ENCODE measurements around the gene RBM39. TPM values are rescaled to one million over a fixed set of nuclear protein-coding genes. Genes with fewer than 3 reads are reported as not detected.
A peak's percentile ranks its signal among the peaks of the same experiment; 100 is the strongest.

The RBM39 gene
- polyA plus RNA-seq, 3 donors, result 89.5 to 209 (median 98.0) TPM

DNA sequence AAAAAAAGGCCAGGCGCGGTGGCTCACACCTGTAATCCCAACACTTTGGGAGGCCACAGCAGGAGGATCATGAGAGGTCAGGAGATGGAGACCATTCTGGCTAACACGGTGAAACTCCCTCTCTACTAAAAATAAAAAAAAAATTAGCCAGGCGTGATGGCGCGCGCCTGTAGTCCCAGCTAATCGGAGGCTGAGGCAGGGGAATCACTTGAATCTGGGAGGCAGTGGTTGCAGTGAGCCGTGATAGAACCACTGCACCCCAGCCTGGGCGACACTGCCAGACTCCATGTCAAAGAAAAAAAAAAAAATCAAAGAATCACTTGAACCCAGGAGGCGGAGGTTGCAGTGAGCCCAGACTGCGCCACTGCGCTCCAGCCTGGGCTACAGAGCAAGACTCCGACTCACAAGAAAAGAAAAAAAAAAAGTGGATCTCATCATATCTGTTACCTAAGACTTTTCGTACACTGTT, 4.2 kb downstream of the RBM39 start:
- no peaks in the 10 kb centered on the region for H3K9me3 ChIP-seq (replicated peaks in 1 of 2; ENCODE audit: control insufficient read depth in 1 of 2, insufficient read depth in 1 of 2, low read length in 2 of 2)
- no peak overlapping the region for H3K4me2 ChIP-seq (replicated peaks; ENCODE audit: extremely low read depth, low read length, poor library complexity, severe bottlenecking)
- Mint-ChIP-seq H3K4me3 (no peak overlapping the region), H3K27me3 (ENCODE audit: low read depth in 3 of 3) (no peaks in the 10 kb centered on the region), H3K4me1 (peaks cover 28% of the 10 kb centered on the region), H3K36me3 (peaks cover 57 to 81% of the 10 kb centered on the region in 2 donors), H3K27ac (peak overlapping the region in 1 of 7 donors; percentile 43), H3K9me3 (no peaks in the 10 kb centered on the region)
- DNase-seq, result no peak
- H3K4me1 ChIP-seq (ENCODE audit: control insufficient read depth in 1 of 2, insufficient read depth in 2 of 2, low read length in 2 of 2), result peaks cover 17 to 40% of the 10 kb centered on the region in 2 donors
- WGBS (ENCODE audit: insufficient coverage), result 98% methylated on average over 5 of the region's 15 CpGs
- no peak overlapping the region for H2AFZ ChIP-seq (ENCODE audit: insufficient read depth, low read depth, low read length, poor library complexity, severe bottlenecking)
- H3K79me2 ChIP-seq (ENCODE audit: insufficient read depth, low read length), result peaks cover 96% of the 10 kb centered on the region
- H3K27me3 ChIP-seq (ENCODE audit: control insufficient read depth in 2 of 2, insufficient read depth in 2 of 2, low read length in 2 of 2), result no peaks in the 10 kb centered on the region
- H3K4me3 ChIP-seq (replicated peaks in 1 of 3; ENCODE audit: low read depth in 2 of 3, low read length in 3 of 3), result no peak overlapping the region
- TF ChIP-seq, protein P1, sequence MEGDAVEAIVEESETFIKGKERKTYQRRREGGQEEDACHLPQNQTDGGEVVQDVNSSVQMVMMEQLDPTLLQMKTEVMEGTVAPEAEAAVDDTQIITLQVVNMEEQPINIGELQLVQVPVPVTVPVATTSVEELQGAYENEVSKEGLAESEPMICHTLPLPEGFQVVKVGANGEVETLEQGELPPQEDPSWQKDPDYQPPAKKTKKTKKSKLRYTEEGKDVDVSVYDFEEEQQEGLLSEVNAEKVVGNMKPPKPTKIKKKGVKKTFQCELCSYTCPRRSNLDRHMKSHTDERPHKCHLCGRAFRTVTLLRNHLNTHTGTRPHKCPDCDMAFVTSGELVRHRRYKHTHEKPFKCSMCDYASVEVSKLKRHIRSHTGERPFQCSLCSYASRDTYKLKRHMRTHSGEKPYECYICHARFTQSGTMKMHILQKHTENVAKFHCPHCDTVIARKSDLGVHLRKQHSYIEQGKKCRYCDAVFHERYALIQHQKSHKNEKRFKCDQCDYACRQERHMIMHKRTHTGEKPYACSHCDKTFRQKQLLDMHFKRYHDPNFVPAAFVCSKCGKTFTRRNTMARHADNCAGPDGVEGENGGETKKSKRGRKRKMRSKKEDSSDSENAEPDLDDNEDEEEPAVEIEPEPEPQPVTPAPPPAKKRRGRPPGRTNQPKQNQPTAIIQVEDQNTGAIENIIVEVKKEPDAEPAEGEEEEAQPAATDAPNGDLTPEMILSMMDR (IDR thresholded peaks at IDR 0.05), result no peak
- no peak overlapping the region for H3K27ac ChIP-seq (ENCODE audit: low read depth in 1 of 2, low read length in 2 of 2)
- peaks cover 86% of the 10 kb centered on the region for H4K20me1 ChIP-seq (ENCODE audit: insufficient read depth, low read length)
- peaks cover 76 to 78% of the 10 kb centered on the region in 2 donors for H3K36me3 ChIP-seq (replicated peaks in 1 of 2; ENCODE audit: control insufficient read depth in 1 of 2, insufficient read depth in 2 of 2, low read length in 2 of 2)
- intact Hi-C loops (cut with micrococcal nuclease), result loop anchor here in 1 of 2 donors (2.0 to 5.0 kb wide), 2 partner anchors 17 to 36 kb away; no protein-coding TSS in a partner anchor
- no peak overlapping the region for H3K9ac ChIP-seq (ENCODE audit: insufficient read depth, low read length, poor library complexity, severe bottlenecking)

DNA sequence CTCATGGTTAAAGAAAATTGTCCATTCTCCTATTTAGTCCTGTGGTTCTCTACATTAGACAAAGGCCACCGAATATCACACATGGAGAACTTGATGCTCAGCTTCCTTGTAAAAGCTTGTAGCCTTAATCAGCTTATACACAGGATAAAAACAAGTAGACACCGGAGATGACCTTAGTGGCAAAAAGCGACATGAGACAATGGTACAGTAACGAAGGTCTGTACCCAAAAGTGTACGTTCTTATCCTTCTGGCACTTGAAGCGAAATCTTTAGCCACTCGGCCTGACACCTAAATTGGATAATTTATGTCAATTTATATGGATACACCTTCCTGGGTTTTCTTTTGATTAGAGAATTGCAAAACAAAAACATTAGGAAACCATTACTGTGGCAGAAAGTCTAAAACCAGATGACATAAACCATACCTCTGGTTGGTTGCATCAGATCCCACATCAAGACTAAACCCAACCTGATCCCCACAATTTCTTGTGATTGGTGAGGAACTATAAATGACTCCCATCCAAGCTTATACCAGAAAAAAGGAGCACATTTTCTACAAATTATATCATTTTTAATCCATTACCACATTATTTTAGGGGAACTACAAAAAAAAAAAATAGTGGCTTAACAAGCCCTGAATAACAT, 6.1 kb downstream of the RBM39 start:
- H3K4me2 ChIP-seq (replicated peaks; ENCODE audit: extremely low read depth, low read length, poor library complexity, severe bottlenecking), result no peak overlapping the region
- peaks cover 100% of the 10 kb centered on the region for H3K79me2 ChIP-seq (ENCODE audit: insufficient read depth, low read length)
- no peak for DNase-seq
- no peak overlapping the region for H2AFZ ChIP-seq (ENCODE audit: insufficient read depth, low read depth, low read length, poor library complexity, severe bottlenecking)
- H3K4me3 Mint-ChIP-seq, result no peak overlapping the region
- no peak overlapping the region for H3K27ac ChIP-seq (ENCODE audit: low read depth in 1 of 2, low read length in 2 of 2)
- H3K9ac ChIP-seq (ENCODE audit: insufficient read depth, low read length, poor library complexity, severe bottlenecking), result no peak overlapping the region
- no peaks in the 10 kb centered on the region for H3K27me3 Mint-ChIP-seq (ENCODE audit: low read depth in 3 of 3)
- H3K9me3 ChIP-seq (replicated peaks in 1 of 2; ENCODE audit: control insufficient read depth in 1 of 2, insufficient read depth in 1 of 2, low read length in 2 of 2), result no peaks in the 10 kb centered on the region
- peaks cover 70 to 97% of the 10 kb centered on the region in 2 donors for H3K36me3 Mint-ChIP-seq
- H3K36me3 ChIP-seq (replicated peaks in 1 of 2; ENCODE audit: control insufficient read depth in 1 of 2, insufficient read depth in 2 of 2, low read length in 2 of 2), result peaks cover 95 to 98% of the 10 kb centered on the region in 2 donors
- H3K4me1 Mint-ChIP-seq, result peaks cover 23% of the 10 kb centered on the region
- no peak overlapping the region for H3K4me3 ChIP-seq (replicated peaks in 1 of 3; ENCODE audit: low read depth in 2 of 3, low read length in 3 of 3)
- H3K9me3 Mint-ChIP-seq, result no peaks in the 10 kb centered on the region
- H3K27me3 ChIP-seq (ENCODE audit: control insufficient read depth in 2 of 2, insufficient read depth in 2 of 2, low read length in 2 of 2), result no peaks in the 10 kb centered on the region
- H3K4me1 ChIP-seq (ENCODE audit: control insufficient read depth in 1 of 2, insufficient read depth in 2 of 2, low read length in 2 of 2), result peaks cover 14 to 36% of the 10 kb centered on the region in 2 donors
- no CpG with 5 or more reads among the region's 7 CpGs for WGBS (ENCODE audit: insufficient coverage)
- peaks cover 100% of the 10 kb centered on the region for H4K20me1 ChIP-seq (ENCODE audit: insufficient read depth, low read length)
- peak overlapping the region in 1 of 7 donors; percentile 15 for H3K27ac Mint-ChIP-seq
- TF ChIP-seq, protein P1 (IDR thresholded peaks at IDR 0.05), result no peak
- intact Hi-C loops (cut with micrococcal nuclease), result loop anchor here in 1 of 2 donors (2.0 to 5.0 kb wide), 2 partner anchors 15 to 34 kb away; no protein-coding TSS in a partner anchor

Measured in CD14-positive monocyte (primary cell).